Activated effector memory CD4-positive, alpha-beta T cell treated with anti-CD3 and anti-CD28 coated beads, Interleukin-2, amount 50 U/mL, for 16 hours (primary cell): ENCODE measurements around the gene SREBF1.

ENCODE experiments used
- DNase-seq: peaks from one replicate; pipeline ENCODE4 v3.0.0-alpha.2; 2020

The SREBF1 gene

DNA sequence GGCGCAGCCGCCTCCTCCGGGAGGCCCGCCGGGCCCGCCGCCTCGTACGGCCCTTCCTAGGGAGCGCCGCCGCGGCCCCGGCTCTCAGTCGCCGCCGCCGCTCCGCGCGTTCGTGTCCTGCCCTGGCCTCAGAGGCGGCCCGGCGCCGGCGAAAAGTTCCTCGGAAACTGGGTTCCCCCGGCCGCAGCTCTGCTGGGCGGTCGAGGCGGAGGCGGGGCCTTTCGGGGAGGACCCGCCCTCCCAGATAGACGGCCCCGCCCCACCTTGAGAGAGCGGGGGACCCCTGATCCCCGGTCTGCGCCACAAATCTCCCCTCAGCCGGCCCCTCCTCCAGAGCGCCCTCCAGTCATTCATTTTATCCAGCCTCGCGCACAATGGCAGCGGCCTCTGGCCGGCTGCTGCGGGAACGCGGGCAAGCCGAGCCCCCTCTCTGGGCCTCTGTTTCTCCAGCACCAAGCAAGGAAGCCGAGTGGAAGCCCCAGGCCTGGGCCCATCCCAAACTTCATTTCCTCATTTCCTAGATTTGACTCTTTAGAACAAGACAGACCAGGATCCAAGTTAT lies at the start of gene SREBF1:
Gene SREBF1, minus strand, starts transcription at position 169 of the 562 bp plus-strand sequence. CDS start 169 bp downstream, outside the sequence.
- peak; percentile 85 for DNase-seq

DNA sequence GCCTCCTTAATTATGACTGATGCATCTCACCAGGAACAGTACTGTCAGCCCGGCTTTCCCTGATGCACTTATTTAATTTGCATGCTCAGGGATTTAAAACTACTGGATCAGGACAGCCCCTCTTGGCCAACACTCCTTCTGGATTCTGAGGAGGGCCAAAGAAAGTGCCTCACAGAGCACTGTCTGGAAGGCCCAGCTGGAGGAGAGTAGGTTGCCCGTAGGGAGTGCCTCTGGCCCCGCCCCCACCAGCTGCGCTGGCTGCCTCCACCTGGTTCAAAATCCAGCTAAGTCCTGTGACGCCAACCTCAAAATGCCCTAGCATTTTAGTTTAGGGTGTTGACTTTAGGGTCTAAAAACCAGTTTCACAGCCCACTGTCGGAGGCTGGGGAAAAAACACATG lies 49.4 kb upstream of the SREBF1 start:
- DNase-seq = no peak

DNA sequence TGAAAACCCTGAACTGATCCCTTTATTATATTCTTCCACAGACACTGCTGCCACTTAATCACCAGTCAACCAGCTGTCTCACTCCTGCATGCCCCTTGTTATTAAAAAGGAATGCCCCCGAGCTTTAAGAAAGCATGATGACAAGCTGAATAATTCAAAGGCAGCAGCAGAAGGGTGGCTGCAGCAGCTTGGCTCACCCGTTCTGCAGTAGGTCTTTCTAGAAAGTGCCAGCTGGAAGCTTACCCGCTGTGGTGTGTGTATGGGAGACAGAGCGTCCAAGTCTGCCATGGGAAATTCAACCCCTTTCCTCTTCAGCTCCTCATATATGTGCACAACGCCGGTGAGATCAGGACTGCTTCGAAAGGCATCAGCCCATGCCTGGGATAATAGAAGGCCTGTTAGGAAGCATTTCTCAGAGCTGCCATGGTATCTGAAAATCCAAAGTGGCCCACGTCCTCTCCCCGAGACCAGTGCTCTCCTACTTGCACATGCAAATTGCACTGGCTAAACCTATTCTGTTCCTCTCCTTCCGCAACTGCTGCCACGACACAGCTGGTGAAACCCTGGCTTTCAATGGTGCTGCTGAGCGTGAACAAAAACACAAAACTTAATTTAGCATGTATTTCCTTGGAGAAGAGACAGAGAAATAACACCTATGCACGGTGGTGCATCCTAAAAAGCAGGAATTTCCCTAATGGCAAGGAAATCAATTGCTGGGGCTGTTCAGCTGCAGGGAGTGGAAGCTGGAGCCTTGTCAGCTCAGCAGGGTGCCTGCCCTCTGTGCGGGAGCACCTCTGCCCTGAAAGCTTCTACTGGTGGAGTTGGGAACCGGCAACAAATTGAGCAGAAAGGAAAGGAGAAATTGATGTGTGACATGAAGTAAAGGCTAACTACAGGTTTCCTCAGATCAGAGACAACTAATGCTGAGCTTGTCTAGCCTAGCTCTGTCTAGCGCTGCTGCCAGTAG lies 47.9 kb upstream of the SREBF1 start:
- no peak for DNase-seq

DNA sequence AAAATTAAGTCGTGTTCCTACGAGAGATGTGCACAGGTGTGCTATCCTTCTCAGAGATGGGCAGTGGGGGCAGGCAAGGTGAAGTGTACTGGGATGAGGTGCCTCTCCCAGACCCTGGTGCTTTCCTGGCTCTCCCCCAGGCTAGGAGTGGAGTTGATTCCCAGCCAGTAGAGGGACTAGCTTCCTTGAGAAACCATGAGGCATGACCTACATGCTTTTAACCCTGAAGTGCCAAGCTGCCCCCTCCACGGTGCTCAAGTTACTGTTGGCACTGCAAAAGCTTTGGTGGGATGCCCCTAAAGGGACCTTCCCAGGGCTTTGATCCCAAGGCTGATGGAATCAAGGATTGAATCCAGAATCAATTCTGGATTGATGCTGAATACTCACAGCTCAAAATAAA lies 47.0 kb upstream of the SREBF1 start:
- DNase-seq = no peak

DNA sequence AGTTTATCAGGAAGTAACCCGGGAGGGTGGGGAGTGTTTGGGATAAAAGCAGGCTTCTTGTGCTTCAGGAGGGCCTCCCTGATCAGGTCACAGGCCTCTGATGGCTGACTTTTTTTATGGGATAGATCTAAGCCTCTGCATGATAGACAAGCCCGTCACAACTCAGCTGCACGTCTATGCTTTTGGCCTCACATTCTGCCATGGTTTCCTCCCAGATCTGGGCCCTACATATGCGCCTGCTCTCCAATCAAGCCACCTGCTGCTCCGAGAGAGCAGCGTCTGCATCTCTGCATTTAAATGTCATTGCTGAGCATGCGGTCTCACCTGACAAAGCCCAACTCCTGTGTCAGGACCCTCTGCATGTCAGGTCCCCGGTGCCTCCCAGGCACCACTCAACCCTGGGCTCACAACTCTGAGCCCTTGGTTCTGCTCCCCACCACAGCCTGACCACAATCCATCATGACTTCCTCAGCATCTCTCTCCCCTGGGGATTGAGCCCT lies 45.3 kb upstream of the SREBF1 start:
- DNase-seq = no peak

DNA sequence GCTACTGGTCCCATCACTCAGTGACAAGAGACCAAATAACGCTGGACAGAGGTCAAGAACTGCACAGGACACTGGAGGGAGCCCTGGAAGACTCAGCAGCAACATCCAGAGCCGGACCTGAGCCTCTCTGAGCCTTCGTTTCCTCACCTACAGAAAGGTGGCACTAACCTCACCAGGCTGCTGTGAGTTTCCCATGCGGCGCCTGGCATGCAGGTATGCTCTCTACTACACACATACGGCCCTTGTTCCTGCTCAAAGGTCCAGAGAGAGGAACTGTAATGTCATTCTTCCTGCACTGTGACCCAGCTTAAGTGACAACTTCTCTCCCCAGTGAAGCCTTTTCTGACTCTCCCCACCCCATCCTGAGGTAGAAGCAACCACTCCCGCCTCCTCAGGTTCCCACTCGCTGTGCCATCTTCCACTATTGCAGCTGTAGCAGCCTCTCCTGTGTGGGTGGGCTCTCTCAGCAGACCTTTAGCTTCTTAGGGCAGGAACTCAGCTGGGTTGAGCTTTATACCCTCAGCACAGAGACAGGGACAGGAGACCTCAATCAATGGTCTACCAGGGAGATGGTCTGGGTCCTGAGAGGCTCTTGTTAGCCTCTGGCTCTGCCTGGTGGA lies 43.9 kb upstream of the SREBF1 start:
- no peak for DNase-seq

DNA sequence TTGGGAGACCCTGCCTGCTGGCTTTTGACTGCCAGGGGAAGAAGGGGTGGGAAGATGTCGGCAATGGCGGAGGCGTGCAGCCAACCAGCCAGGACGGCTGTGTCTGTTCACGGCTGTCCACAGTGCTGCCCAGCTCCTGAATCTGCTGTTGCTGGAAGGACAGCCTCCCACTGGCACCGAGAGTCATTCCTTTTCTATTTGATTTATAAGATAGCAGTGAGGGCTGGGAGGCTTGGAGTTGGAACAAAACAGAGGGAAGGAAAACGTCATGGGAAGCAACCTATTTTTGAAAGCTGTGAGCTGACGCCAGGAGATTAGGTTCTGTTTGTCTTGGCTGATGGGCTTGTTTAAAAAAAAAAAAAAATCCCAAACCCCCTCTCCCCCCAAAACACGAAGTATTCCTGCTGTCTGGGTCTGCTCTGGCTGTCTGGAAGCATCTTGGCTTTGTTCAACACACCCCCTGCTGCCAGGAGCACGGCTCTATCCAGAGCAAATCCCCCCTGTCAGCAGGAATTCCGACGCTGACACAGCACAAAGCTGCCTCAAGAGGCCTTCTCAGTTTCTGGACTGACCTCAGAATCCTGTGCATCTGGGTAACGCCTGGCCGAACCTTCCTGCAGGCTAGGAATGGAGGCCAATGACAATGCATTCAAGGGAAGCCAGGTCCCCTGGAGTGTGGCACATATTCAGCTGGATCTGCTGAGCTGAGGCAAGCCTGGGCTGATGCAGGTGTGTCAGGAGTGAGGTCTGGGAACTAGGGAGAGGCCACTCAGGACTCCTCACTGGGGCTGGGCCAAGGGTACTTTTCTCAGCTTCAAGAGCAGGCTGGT lies 41.0 kb upstream of the SREBF1 start:
- DNase-seq = no peak

DNA sequence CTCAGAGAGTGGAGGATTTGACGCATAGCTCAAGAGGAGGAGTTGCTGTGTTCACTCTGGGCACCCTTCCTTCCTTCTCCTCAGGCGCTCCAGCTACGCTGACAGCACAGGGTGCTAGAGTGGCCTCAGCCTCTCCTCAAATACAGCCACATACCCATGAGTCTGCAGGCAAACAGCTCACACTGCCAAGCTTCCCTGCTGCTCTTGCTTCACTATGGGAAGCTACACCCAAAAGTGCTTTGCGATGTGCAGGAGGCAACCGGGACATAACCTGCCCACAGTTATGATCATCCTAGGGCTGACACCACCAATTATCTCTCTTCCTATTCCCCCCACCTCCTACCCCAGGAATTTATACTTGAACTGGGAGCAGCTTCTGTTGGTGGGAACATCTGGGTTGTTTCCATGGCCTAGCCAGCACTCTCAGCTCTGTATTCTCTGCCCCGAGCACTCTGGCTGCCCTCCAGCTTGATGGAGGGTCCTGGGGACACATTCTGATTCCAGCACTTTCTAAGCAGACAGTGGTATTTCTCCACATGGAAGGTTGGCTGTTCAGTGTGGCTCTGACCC lies 40.3 kb upstream of the SREBF1 start:
- no peak for DNase-seq

DNA sequence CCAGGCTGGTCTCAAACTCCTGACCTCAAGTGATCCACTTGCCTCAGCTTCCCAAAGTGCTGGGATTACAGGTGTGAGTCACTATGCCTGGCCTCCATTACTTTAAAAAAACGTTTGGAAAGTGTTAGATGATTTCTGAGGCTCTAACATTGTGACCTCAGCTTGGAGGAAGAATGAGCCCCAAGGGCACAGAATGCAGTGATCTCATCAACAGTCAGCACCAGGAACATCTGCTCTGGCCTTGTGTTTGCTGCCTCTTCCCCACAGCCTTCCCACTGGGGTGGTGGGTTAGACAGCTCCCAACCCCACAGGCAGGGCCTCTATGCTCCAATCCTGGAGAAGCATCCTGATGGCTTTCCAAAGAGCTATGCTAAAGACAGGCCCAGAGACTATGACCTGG lies 37.7 kb upstream of the SREBF1 start:
- no peak for DNase-seq

DNA sequence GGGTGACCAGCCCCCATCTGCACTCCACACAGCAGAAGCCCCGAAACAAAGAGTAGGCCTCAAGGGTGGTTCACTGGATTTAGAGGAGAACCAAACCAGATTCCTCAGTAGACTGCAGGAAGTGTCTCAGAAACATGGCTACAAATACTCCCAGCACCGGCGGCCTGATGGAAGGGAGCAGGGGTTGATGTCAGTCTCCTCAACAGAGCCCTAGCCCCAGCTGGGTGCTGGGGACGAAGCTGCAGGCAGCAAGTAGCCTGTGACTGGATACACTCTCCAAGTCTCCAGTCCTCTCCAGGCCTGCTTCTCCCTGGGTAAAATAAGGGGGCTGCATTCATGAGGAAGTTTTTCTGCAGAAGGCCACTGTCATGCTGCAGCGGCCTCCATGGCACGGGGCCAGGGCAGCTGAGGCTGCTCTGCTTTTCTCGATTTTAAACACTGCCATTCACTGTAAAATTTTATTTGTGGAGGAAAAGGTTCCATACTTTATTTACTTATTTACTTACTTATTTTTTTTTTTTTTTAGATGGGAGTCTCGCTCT lies 36.7 kb upstream of the SREBF1 start:
- no peak for DNase-seq

DNA sequence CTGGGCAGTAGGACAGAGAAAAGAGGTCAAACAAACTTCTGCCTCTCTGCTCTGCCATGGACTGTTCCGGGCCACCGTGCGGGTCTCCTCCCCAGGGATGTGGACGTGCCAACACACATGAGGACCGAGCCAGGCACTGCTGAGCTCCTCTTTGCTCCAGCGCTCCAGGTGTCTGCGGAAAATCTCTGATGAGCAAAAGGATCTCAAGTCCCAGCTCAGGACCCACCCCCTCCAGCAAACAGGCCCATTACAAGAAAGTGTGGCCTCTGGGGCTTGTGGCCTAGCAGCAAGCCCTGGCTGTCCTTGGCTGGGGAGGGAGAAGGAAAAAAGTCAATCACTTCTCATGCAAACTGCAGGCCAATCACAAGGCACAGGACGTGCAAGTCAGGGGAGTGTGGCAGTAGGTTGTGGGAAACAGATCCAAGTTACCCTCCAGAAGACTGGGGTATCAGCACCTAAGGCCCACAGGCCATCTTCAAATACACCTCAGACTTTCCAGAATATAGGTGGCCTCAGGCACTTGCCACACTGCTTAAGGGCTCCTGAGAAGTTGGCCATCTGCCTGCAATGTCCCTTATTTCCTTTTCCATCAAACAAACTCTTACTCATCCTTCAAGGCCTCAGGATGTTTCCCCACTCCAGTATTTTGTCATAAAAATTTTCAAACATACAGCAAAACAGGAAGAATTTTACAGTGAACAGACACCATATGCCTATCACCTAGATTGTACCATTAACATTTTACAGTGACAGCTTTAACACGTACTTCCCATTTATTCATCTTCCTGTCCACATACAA lies 36.0 kb upstream of the SREBF1 start:
- DNase-seq = no peak

DNA sequence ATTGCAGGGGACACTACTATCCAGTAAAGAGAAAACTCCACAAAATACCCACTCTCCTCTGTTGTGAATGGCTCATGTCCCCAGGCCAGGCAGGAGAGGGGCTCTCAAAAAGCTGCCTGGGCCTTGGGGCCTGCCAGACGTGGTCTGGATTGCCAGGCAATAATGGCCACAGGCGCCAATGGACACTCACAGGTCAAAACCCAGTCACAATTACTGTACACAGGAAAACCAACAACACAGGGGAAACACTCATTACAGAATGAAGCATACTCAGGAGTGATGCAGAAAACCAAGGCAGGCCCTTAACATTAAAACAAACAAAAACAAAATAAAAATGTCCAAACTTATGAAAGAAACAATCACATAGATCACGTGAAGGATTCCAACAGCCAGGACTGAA lies 35.1 kb upstream of the SREBF1 start:
- DNase-seq = no peak

DNA sequence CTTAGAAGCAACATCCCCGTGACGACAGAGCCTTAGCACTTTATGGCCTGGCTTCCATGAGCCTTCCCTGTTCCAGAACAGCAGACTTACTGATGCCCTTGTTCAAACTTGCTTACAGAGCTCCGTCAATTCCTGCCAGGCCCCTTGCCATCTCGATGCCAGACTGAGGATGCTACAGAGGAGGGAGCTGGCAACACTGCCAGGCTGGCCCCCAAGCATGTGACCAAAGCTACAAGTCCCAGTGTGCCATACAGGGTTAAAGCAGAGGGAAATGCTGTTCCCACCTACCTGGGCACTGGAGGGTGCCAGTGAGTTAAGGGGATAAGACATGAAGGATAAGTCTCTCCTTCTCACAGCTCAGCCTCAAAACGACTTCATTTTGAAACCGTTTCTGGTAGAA lies 33.5 kb upstream of the SREBF1 start:
- DNase-seq = no peak

DNA sequence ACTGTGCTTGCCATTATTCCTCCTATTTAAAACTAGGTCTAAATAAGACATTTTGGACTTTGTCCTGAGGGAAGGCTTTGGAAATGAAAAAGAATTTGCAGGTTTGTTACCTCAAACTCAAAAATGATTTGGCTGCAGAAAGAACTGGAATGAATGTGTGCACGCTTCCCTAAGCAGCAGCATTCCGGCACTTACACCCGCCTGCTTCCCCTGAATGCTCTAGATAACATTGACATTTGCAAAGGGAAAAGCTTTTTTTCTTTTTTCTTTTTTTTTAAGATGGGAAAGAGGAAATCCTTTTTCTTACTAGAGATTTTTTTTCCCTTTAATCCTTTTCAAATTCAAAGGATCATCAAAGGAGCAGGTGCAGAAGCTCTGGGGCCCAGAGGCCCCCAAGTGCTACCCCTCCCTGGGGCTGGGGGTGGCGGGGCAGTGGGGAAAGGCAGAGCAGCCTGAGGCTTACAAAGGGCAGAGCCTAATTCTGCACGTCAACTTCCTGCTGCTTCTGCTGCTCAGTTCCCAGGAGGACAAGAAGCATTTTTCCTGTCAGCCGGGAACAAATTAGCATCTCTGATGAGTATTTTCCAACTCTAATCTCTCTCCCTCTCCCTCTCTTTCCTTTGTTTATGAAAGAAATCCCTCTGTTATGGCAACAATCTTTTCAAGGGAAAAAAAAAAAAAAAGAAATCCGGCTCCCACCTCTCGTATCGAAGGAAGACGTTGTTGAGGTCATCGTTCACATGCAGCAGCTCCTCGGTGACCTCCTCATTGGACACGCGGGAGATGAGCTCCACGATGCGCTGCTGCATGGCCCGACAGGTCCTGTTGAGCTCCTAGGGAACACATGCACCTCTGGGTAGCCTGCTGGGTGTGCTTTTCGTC lies 32.1 kb upstream of the SREBF1 start:
- DNase-seq = no peak

DNA sequence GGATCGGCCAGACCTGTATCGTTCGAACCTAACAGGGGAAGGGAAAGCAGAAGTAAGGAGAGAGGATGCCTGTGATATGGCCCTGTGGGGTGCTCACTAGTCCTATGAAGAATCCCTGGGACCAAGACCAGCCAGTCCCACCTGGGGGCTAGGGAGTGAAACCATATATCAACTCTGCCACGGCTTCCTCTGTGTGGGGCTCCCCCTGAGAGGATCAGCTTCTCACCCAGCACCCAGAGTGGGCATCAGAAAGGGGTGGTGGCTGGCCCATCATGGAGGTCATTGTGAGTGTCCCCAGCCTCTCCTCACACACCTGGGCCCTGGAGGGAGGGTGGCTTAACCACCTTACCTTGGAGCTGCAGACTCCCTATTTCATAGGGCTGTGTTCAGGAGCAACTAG lies 30.1 kb upstream of the SREBF1 start:
- no peak for DNase-seq

DNA sequence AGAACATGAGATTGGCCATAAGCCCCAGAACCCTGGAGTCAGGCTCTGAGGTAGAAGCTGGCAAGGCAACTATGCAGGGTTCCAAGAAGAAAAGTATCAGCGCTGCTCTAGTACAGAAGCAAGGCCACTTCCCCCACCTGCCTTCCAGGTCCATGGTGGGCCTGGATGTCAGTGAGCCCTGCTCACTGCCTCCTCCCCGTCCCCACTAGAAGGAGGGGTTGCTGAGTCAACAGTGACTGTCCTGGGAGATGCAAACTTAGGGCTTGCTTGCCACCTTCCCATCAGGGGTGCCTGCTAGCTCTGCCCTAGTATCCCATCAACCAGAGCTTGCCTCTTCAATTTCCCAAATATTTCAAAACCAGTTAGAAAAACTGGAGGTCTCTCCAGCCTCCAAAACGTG lies 29.6 kb upstream of the SREBF1 start:
- no peak for DNase-seq

DNA sequence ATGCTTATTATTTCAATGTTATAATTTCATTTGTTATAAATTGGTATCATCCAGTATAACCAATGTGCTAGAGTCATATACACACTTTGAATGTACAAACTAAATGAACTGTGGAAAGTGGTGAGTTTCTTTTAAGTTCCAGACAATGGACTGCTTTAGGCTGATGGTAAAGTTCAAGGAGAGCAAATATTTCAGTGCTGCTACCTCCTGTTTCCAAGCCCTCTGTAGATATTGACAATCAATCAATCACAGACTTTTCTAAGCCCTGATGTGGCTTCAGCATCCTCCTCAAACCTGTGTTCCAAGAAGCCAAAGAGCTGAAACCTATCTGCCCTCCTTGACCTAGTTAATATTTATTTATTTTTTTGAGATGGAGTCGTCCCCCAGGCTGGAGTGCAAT lies 28.2 kb upstream of the SREBF1 start:
- no peak for DNase-seq

DNA sequence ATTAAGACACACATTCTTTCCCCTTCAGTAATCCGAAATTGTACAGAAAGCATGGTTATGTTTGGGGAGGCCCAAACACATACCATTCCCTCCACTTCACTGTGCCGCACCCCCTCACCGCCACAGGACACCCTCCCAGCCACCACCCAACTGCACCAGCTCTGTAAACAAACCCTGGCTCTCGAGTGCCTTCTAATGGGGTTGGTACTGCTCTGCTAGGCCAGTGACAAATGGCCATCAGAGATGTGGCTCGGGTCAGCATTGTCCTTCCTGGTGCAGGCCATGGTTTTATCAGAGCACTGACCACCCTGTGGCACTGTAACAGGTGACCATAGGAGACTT lies 24.0 kb upstream of the SREBF1 start:
- no peak for DNase-seq

DNA sequence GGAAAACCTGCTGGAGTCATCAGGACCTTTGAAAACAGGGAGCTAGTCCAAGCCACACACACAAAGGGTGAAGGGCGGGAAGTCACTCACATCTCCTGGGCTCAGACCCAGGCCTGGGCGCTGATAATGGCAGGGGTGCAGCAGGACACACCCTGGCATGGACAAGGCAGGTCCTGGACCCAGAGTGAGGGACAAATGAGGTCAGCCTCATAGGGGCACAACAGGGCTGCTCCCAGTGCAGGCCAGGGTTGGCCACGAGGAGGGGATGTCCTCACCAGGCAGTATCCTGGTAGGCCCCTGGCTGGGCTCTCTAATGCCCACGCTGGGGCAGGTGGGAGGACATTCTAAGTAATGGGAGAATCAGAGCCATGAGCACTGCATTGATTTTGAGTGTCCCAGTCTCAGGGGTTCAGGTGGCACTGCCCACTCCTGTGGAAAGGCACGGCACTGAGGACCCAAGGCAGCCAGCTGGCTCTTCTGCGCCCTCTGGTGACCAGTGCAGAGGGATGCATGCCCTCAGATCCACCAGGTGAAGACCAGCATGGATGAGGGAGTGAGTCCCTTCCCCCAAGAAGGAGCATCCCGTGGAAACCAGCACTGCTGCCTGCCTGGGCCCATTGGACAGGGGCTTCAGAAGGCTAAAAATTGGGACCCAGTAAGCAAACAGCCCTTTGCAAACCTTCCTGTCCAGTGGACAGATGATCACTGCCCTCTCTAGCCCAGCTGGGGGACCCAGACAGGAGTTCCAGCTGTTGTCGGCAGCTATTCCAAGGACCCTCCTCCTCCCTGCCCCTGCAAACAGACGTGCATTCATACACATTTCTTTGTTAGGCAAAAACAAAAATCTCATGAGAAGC lies 23.4 kb upstream of the SREBF1 start:
- DNase-seq = peak; percentile 88
